ENCODE measurements around the gene CPT1B.

The CPT1B gene

GRCh38 chr22:50597097-50597496, 18.9 kb upstream of the CPT1B start:
- H3K4me3 ChIP-seq (ENCODE audit: insufficient read length, low read depth) = no peak overlapping the region
- no peaks in the 10 kb centered on the region for H3K27me3 ChIP-seq (ENCODE audit: insufficient read depth, insufficient read length)
- H3K9me3 ChIP-seq (ENCODE audit: insufficient read depth, low read length) = no peaks in the 10 kb centered on the region
- TF ChIP-seq SUZ12 (IDR thresholded peaks at IDR 0.05; ENCODE audit: extremely low read depth, insufficient read depth, insufficient read length) (no peak), ZNF274 (IDR thresholded peaks at IDR 0.05; ENCODE audit: low read depth, low read length) (no peak), YY1 (IDR thresholded peaks at IDR 0.05; ENCODE audit: insufficient read depth, insufficient read length) (no peak)
- peaks cover 3% of the 10 kb centered on the region for H3K4me1 ChIP-seq (ENCODE audit: insufficient read depth, insufficient read length)
- peaks cover 11% of the 10 kb centered on the region for H3K36me3 ChIP-seq (ENCODE audit: insufficient read depth, insufficient read length, low read length)
- DNase-seq (ENCODE audit: low read depth, low spot score) = no peak
- no peak overlapping the region for H3K9ac ChIP-seq (ENCODE audit: insufficient read length, low read depth)

DNA sequence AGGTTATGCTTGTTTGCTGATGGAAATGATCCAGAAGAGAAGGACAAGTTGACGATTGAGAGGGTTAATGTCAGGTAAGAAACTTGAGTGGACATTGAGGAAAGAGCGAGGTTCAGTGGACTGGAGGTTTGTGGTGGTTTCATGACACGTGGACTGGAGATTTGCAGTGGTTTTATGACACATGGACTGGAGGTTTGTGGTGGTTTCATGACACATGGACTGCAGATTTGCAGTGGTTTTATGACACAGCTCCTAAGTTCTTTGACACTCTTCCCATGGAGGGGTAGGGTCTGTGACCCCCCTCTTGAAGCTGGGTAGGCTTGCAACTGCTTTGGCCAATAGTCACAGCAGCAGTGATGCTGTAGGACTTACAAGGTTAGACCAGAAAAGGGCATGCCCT, 17.0 kb upstream of the CPT1B start:
- DNase-seq (ENCODE audit: low read depth, low spot score) = no peak
- Histone ChIP-seq H3K9ac (ENCODE audit: insufficient read length, low read depth) (no peak overlapping the region), H3K4me1 (ENCODE audit: insufficient read depth, insufficient read length) (no peaks in the 10 kb centered on the region), H3K36me3 (ENCODE audit: insufficient read depth, insufficient read length, low read length) (peaks cover 11% of the 10 kb centered on the region), H3K4me3 (ENCODE audit: insufficient read length, low read depth) (no peak overlapping the region), H3K9me3 (ENCODE audit: insufficient read depth, low read length) (no peaks in the 10 kb centered on the region), H3K27me3 (ENCODE audit: insufficient read depth, insufficient read length) (no peaks in the 10 kb centered on the region)
- no peak for TF ChIP-seq YY1 (IDR thresholded peaks at IDR 0.05; ENCODE audit: insufficient read depth, insufficient read length)
- no peak for TF ChIP-seq SUZ12 (IDR thresholded peaks at IDR 0.05; ENCODE audit: extremely low read depth, insufficient read depth, insufficient read length)
- no peak for TF ChIP-seq ZNF274 (IDR thresholded peaks at IDR 0.05; ENCODE audit: low read depth, low read length)

- TF ChIP-seq SUZ12 (IDR thresholded peaks at IDR 0.05; ENCODE audit: extremely low read depth, insufficient read depth, insufficient read length) (no peak), YY1 (IDR thresholded peaks at IDR 0.05; ENCODE audit: insufficient read depth, insufficient read length) (no peak), ZNF274 (IDR thresholded peaks at IDR 0.05; ENCODE audit: low read depth, low read length) (no peak)
- H3K4me1 ChIP-seq (ENCODE audit: insufficient read depth, insufficient read length) = no peaks in the 10 kb centered on the region
- H3K9me3 ChIP-seq (ENCODE audit: insufficient read depth, low read length) = no peaks in the 10 kb centered on the region
- H3K36me3 ChIP-seq (ENCODE audit: insufficient read depth, insufficient read length, low read length) = peaks cover 3% of the 10 kb centered on the region
- no peaks in the 10 kb centered on the region for H3K27me3 ChIP-seq (ENCODE audit: insufficient read depth, insufficient read length)
- DNase-seq (ENCODE audit: low read depth, low spot score) = no peak
- H3K4me3 ChIP-seq (ENCODE audit: insufficient read length, low read depth) = no peak overlapping the region
- H3K9ac ChIP-seq (ENCODE audit: insufficient read length, low read depth) = no peak overlapping the region
Observed at GRCh38 chr22:50587407-50587806, 9.2 kb upstream of the CPT1B start.

- Histone ChIP-seq H3K4me1 (ENCODE audit: insufficient read depth, insufficient read length) (no peaks in the 10 kb centered on the region), H3K27me3 (ENCODE audit: insufficient read depth, insufficient read length) (no peaks in the 10 kb centered on the region), H3K36me3 (ENCODE audit: insufficient read depth, insufficient read length, low read length) (peaks cover 7% of the 10 kb centered on the region), H3K9ac (ENCODE audit: insufficient read length, low read depth) (no peak overlapping the region), H3K9me3 (ENCODE audit: insufficient read depth, low read length) (no peaks in the 10 kb centered on the region), H3K4me3 (ENCODE audit: insufficient read length, low read depth) (no peak overlapping the region)
- DNase-seq (ENCODE audit: low read depth, low spot score) = no peak
- no peak for TF ChIP-seq ZNF274 (IDR thresholded peaks at IDR 0.05; ENCODE audit: low read depth, low read length)
- no peak for TF ChIP-seq SUZ12 (IDR thresholded peaks at IDR 0.05; ENCODE audit: extremely low read depth, insufficient read depth, insufficient read length)
- TF ChIP-seq YY1 (IDR thresholded peaks at IDR 0.05; ENCODE audit: insufficient read depth, insufficient read length) = no peak
Observed at GRCh38 chr22:50586416-50586815, 8.2 kb upstream of the CPT1B start.

DNA sequence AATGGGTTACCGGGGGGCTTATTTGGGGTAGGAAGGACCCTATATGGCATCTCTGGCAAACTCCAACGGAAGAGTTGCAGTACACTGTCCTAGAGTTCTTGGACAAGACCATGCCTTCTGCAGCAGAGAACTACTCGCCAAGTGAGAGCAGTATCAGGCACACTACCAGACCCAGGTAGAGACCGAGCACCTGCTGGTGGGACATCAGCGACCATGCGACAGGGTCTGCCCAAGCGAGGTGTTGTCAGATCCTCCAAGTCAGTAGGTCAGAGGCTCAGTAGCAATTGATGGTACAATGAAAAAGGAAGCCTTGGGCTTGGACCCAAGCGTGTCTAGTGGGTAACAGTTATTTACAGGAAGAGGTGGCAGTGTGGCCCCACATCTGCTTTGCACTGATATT, 7.6 kb upstream of the CPT1B start:
- no peak for DNase-seq (ENCODE audit: low read depth, low spot score)
- TF ChIP-seq ZNF274 (IDR thresholded peaks at IDR 0.05; ENCODE audit: low read depth, low read length) (no peak), SUZ12 (IDR thresholded peaks at IDR 0.05; ENCODE audit: extremely low read depth, insufficient read depth, insufficient read length) (no peak), YY1 (IDR thresholded peaks at IDR 0.05; ENCODE audit: insufficient read depth, insufficient read length) (no peak)
- no peaks in the 10 kb centered on the region for H3K9me3 ChIP-seq (ENCODE audit: insufficient read depth, low read length)

DNA sequence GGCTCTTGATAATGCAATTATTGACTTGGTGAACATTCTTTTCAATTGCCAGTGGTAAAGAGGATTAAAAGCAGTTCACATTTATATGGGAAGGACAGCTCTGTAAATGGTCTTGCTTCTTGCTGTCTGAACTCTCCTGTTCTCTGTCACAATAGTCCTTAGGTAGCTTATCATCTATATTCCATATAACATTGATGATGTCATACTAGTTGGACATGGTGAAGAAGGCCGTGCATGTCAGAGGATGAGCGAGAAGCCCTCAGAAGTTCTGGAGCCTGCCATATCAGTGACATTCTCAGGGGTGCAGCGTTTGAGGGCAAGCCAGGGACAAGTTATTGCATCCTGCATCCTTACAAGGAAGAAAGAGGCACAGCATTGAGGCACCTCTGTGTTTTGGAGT, 7.0 kb upstream of the CPT1B start:
- H3K4me1 ChIP-seq (ENCODE audit: insufficient read depth, insufficient read length) = peaks cover 3% of the 10 kb centered on the region
- TF ChIP-seq SUZ12 (IDR thresholded peaks at IDR 0.05; ENCODE audit: extremely low read depth, insufficient read depth, insufficient read length) (no peak), ZNF274 (IDR thresholded peaks at IDR 0.05; ENCODE audit: low read depth, low read length) (no peak), YY1 (IDR thresholded peaks at IDR 0.05; ENCODE audit: insufficient read depth, insufficient read length) (no peak)
- H3K4me3 ChIP-seq (ENCODE audit: insufficient read length, low read depth) = no peak overlapping the region
- H3K27me3 ChIP-seq (ENCODE audit: insufficient read depth, insufficient read length) = no peaks in the 10 kb centered on the region
- peaks cover 14% of the 10 kb centered on the region for H3K36me3 ChIP-seq (ENCODE audit: insufficient read depth, insufficient read length, low read length)
- no peaks in the 10 kb centered on the region for H3K9me3 ChIP-seq (ENCODE audit: insufficient read depth, low read length)
- no peak for DNase-seq (ENCODE audit: low read depth, low spot score)
- H3K9ac ChIP-seq (ENCODE audit: insufficient read length, low read depth) = no peak overlapping the region

More for the DNA sequence above, 7.6 kb upstream of the CPT1B start:
- no peak overlapping the region for H3K9ac ChIP-seq (ENCODE audit: insufficient read length, low read depth)
- H3K4me1 ChIP-seq (ENCODE audit: insufficient read depth, insufficient read length) = no peaks in the 10 kb centered on the region
- H3K27me3 ChIP-seq (ENCODE audit: insufficient read depth, insufficient read length) = no peaks in the 10 kb centered on the region
- H3K36me3 ChIP-seq (ENCODE audit: insufficient read depth, insufficient read length, low read length) = peaks cover 11% of the 10 kb centered on the region
- H3K4me3 ChIP-seq (ENCODE audit: insufficient read length, low read depth) = no peak overlapping the region

DNA sequence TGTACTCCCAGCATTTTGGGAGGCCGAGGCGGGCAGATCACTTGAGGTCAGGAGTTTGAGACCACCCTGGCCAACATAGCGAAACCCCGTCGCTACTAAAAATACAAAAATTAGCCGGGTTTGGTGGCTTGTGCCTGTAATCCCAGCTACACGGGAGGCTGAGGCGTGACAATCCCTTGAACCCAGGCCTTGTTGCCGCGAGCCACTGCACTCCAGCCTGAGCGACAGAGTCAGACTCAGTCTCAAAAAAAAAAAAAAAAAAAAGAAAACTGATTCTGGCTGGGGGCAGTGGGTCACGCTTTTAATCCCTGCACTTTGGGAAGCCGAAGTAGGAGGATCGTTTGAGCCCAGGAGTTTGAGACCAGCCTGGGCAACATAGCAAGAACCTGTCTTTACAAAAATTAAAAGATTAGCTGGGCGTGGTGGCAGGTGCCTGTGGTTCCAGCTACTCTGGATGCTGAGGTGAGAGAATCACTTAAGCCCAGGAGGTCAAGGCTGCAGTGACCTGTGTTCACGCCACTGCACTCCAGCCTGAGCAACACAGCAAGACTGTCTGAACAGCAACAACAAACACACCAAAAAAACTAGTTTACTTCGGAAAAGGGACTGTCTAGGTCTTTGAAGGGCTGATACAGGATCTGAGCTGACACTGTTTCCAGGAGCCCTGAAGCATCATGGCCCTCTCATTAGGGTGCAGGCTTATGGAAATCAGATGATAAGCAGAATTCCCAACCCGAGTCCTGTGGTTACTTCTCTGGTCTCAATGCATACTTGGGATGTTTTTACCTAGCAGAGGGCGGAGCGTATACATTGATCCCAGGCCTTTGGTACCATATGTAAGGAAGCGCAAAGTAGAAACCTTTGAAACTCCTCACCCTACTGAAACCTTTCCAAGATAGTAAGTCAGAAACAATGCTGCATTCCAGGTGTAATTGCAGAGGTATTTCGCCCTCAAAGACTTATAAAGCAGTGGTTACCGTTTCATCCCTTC, 6.2 kb upstream of the CPT1B start:
- Histone ChIP-seq H3K4me1 (ENCODE audit: insufficient read depth, insufficient read length) (peaks cover 4% of the 10 kb centered on the region), H3K36me3 (ENCODE audit: insufficient read depth, insufficient read length, low read length) (peaks cover 23% of the 10 kb centered on the region), H3K27me3 (ENCODE audit: insufficient read depth, insufficient read length) (no peaks in the 10 kb centered on the region), H3K9ac (ENCODE audit: insufficient read length, low read depth) (peak overlapping the region; percentile 95), H3K9me3 (ENCODE audit: insufficient read depth, low read length) (no peaks in the 10 kb centered on the region), H3K4me3 (ENCODE audit: insufficient read length, low read depth) (no peak overlapping the region)
- TF ChIP-seq ZNF274 (IDR thresholded peaks at IDR 0.05; ENCODE audit: low read depth, low read length) (no peak), YY1 (IDR thresholded peaks at IDR 0.05; ENCODE audit: insufficient read depth, insufficient read length) (no peak), SUZ12 (IDR thresholded peaks at IDR 0.05; ENCODE audit: extremely low read depth, insufficient read depth, insufficient read length) (no peak)
- no peak for DNase-seq (ENCODE audit: low read depth, low spot score)

Measured in NT2/D1 (cell line).